Chondrocyte (in vitro differentiated cells): ENCODE measurements around the gene CARD18. TPM values are rescaled to one million over a fixed set of nuclear protein-coding genes. Genes with fewer than 3 reads are reported as not detected.

Experiments used
- DNase-seq: peaks from one replicate; pipeline ENCODE4 v3.0.0; 2021; ENCODE audit warnings: mixed read lengths, low spot score
- H3K27ac Mint-ChIP-seq: one replicate; pipeline ENCODE4 v1.8.0; 2021; ENCODE audit warnings: mild to moderate bottlenecking, moderate library complexity, mixed read lengths; ENCODE audit not compliant: unreplicated experiment
- H3K27me3 Mint-ChIP-seq: 2 replicates; pipeline ENCODE4 v1.8.0; 2021; ENCODE audit warnings: low read depth, mixed read lengths
- H3K36me3 Mint-ChIP-seq: 2 replicates; pipeline ENCODE4 v1.8.0; 2021; ENCODE audit warnings: low read depth, mixed read lengths
- H3K4me1 Mint-ChIP-seq: 2 replicates; pipeline ENCODE4 v1.8.0; 2021; ENCODE audit warnings: low read depth, mild to moderate bottlenecking, mixed read lengths
- H3K4me3 Mint-ChIP-seq: one replicate; pipeline ENCODE4 v1.8.0; 2021; ENCODE audit warnings: mild to moderate bottlenecking, moderate library complexity, mixed read lengths; ENCODE audit not compliant: unreplicated experiment
- H3K9me3 Mint-ChIP-seq: 2 replicates; pipeline ENCODE4 v1.8.0; 2021; ENCODE audit warnings: low read depth, mixed read lengths
- total RNA-seq: library from RNA; stranded (reverse); gene quantifications from 3 replicates; pipeline ENCODE4 v1.2.1, GENCODE V29; 2021
- TF ChIP-seq, protein P1 (sequence below): fragments of 200-600 bp; sonication (generic); IDR thresholded peaks from 2 replicates; pipeline ENCODE4 v1.5.0; 2021; ENCODE audit warnings: antibody characterized with exemption, mild to moderate bottlenecking, moderate library complexity

Gene CARD18
- total RNA-seq, 1 donor from 2014 or later = not detected

DNA sequence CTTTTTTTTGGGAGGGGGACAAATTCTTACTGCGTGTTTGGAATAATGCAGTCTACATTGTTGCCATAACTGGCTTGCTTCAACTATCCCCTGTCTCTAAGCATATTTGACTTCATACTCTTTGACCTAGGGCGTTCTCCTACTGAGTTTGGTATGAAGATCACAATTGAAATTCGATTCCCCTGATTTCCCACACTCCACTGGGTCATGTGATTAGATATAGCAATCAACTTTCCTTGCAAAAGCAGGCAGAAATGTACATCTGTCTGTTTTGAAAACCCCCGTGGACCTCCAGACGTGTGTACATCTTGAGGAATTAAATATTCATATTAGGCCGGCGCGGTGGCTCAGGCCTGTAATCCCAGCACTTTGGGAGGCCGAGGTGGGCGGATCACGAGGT lies 13.8 kb upstream of the CARD18 start:
- Mint-ChIP-seq H3K27me3 (peaks cover 1% of the 10 kb centered on the region), H3K4me1 (no peaks in the 10 kb centered on the region), H3K36me3 (no peaks in the 10 kb centered on the region), H3K4me3 (no peak overlapping the region), H3K9me3 (no peaks in the 10 kb centered on the region), H3K27ac (no peak overlapping the region)
- no peak for DNase-seq
- TF ChIP-seq, protein P1, sequence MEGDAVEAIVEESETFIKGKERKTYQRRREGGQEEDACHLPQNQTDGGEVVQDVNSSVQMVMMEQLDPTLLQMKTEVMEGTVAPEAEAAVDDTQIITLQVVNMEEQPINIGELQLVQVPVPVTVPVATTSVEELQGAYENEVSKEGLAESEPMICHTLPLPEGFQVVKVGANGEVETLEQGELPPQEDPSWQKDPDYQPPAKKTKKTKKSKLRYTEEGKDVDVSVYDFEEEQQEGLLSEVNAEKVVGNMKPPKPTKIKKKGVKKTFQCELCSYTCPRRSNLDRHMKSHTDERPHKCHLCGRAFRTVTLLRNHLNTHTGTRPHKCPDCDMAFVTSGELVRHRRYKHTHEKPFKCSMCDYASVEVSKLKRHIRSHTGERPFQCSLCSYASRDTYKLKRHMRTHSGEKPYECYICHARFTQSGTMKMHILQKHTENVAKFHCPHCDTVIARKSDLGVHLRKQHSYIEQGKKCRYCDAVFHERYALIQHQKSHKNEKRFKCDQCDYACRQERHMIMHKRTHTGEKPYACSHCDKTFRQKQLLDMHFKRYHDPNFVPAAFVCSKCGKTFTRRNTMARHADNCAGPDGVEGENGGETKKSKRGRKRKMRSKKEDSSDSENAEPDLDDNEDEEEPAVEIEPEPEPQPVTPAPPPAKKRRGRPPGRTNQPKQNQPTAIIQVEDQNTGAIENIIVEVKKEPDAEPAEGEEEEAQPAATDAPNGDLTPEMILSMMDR = no peak

- TF ChIP-seq, protein P1 = no peak
- Mint-ChIP-seq H3K27me3 (peaks cover 1% of the 10 kb centered on the region), H3K9me3 (no peaks in the 10 kb centered on the region), H3K4me3 (no peak overlapping the region), H3K4me1 (no peaks in the 10 kb centered on the region), H3K27ac (no peak overlapping the region), H3K36me3 (no peaks in the 10 kb centered on the region)
- DNase-seq = no peak
Observed at GRCh38 chr11:105152560-105152959, 13.0 kb upstream of the CARD18 start.

DNA sequence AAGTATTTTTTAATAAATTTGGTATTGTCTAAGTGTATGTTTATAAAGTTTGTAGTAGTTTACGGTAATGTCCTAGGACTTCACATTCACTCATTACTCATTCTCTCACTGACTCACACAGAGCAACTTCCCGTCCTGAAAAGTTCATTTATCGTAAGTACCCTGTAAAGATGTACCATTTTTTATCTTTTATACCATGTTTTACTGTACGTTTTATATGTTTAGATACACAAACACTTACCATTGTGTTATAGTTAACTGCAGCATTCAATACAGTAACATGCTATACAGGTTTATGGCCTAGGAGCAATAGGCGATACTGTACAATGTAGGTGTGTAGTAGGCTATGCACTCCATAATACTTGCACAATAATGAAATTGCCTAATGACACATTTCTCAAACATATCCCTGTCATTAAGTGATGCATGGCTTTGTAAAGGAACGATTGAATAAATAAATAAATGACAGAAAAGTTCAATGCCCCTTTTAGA lies 12.5 kb upstream of the CARD18 start:
- no peak overlapping the region for H3K27ac Mint-ChIP-seq
- TF ChIP-seq, protein P1 = no peak
- H3K27me3 Mint-ChIP-seq = peaks cover 1% of the 10 kb centered on the region
- H3K4me1 Mint-ChIP-seq = no peaks in the 10 kb centered on the region
- no peak for DNase-seq
- H3K9me3 Mint-ChIP-seq = no peaks in the 10 kb centered on the region
- H3K36me3 Mint-ChIP-seq = no peaks in the 10 kb centered on the region
- no peak overlapping the region for H3K4me3 Mint-ChIP-seq

GRCh38 chr11:105149477-105149876 lies 9.9 kb upstream of the CARD18 start:
- H3K4me1 Mint-ChIP-seq = peaks cover 7% of the 10 kb centered on the region
- H3K4me3 Mint-ChIP-seq = no peak overlapping the region
- no peak overlapping the region for H3K27ac Mint-ChIP-seq
- TF ChIP-seq, protein P1 = no peak
- peaks cover 1% of the 10 kb centered on the region for H3K27me3 Mint-ChIP-seq
- no peaks in the 10 kb centered on the region for H3K36me3 Mint-ChIP-seq
- H3K9me3 Mint-ChIP-seq = no peaks in the 10 kb centered on the region
- DNase-seq = no peak

- no peaks in the 10 kb centered on the region for H3K9me3 Mint-ChIP-seq
- no peak for DNase-seq
Observed at GRCh38 chr11:105148241-105148640, 8.7 kb upstream of the CARD18 start.

More at GRCh38 chr11:105148241-105148640, 8.7 kb upstream of the CARD18 start:
- H3K27me3 Mint-ChIP-seq = peaks cover 1% of the 10 kb centered on the region
- TF ChIP-seq, protein P1 = no peak
- H3K27ac Mint-ChIP-seq = no peak overlapping the region
- no peaks in the 10 kb centered on the region for H3K36me3 Mint-ChIP-seq
- H3K4me1 Mint-ChIP-seq = peaks cover 7% of the 10 kb centered on the region
- H3K4me3 Mint-ChIP-seq = no peak overlapping the region
